HL-60 (cell line): ENCODE results near the gene KRT9.

Experiments
- CTCF ChIP-seq: IDR thresholded peaks from one replicate; pipeline ENCODE4 v1.5.1; 2011; ENCODE audit warnings: low read length, control low read depth, inconsistent platforms; ENCODE audit not compliant: insufficient read depth
- POLR2AphosphoS5 ChIP-seq: IDR thresholded peaks from 2 replicates; pipeline ENCODE4 v1.6.1; 2012; ENCODE audit warnings: low read depth
- SPI1 ChIP-seq: IDR thresholded peaks from 2 replicates; pipeline ENCODE4 v1.6.1; 2012; ENCODE audit warnings: low read depth, mild to moderate bottlenecking, borderline replicate concordance

- TF ChIP-seq CTCF (no peak), POLR2AphosphoS5 (no peak), SPI1 (no peak)
These were observed 41.5 kb downstream of the KRT9 start for GRCh38 chr17:41530062-41531048.
